Measurements from ENCODE around the gene EVL.

The EVL gene

DNA sequence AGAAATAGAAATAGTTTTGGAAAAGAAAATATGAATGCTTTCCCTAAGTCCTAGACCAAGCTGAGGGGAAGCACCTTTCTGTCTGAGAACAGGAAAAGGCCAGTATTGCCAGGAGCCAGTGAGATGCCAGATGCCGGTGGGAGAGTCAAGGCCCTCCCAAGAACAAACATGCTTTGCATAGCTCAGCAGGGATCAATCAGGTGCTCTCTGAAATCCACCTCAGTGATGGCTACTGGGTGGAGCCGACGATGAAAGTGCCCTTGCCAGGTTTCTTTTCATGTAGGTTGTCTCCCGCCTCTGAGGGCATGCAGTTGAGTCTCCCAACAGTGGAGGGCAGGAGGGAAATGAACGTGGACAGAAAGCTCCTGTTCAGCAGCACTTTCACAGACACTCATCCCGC, 66.0 kb downstream of the EVL start:
- Histone ChIP-seq H3K36me3 (ENCODE audit: control insufficient read depth in 5 of 5, insufficient read depth in 5 of 5, low read length in 5 of 5) (peaks cover 0 to 73% (median 29%) of the 10 kb centered on the region in 5 donors), H3K9me3 (ENCODE audit: control insufficient read depth in 5 of 5, low read length in 5 of 5) (no peaks in the 10 kb centered on the region), H3K27ac (ENCODE audit: low read depth, low read length) (peak overlapping the region; percentile 60), H3K4me1 (ENCODE audit: control insufficient read depth in 5 of 5, insufficient read depth in 5 of 5, low read length in 5 of 5) (peaks cover 8 to 51% (median 38%) of the 10 kb centered on the region in 5 donors), H3K27me3 (ENCODE audit: control insufficient read depth in 5 of 5, insufficient read depth in 4 of 5, low read length in 5 of 5) (no peaks in the 10 kb centered on the region), H3K4me3 (ENCODE audit: low read depth in 1 of 5, low read length in 5 of 5) (no peak overlapping the region), H3K9ac (ENCODE audit: low read length in 5 of 5) (no peak overlapping the region)

DNA sequence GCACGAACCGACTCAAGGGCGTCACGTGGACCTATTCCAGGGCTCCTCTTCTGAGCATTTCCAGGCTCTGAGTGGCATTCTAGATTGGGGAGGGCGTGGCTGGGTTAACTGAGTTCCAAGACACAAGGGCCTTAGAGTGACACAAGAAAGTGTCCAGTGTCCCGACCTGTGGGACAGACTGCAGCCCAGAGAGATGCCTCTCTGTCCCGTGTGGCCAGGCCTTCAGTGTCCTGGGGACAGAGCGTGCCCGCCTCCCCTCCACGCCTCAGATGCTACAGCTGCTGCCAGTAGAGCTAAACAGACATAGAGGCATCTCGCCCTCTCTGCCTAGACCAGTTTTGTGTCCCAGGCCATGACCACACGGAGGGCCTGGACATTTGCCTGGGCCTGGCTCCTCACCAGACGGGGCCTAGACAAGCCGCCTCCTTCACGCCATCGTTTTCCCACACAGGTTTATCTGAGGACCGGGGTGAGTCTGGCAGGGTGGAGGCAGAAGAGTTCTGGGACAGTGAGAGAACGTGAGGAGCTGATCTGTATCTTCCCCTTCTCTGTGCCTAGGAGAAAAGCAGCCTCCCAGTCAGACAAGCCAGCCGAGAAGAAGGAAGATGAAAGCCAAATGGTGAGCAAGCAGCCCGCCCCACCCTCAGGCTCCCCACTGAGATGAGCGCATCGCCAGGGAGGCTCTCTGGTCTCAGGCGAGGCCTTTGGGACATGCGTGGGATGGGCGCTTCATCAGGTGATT, 67.1 kb downstream of the EVL start:
- Histone ChIP-seq H3K27ac (ENCODE audit: low read depth, low read length) (peak overlapping the region; percentile 60), H3K36me3 (ENCODE audit: control insufficient read depth in 5 of 5, insufficient read depth in 5 of 5, low read length in 5 of 5) (peaks cover 0 to 76% (median 26%) of the 10 kb centered on the region in 5 donors), H3K9me3 (ENCODE audit: control insufficient read depth in 5 of 5, low read length in 5 of 5) (no peaks in the 10 kb centered on the region), H3K4me3 (ENCODE audit: low read depth in 1 of 5, low read length in 5 of 5) (no peak overlapping the region), H3K27me3 (ENCODE audit: control insufficient read depth in 5 of 5, insufficient read depth in 4 of 5, low read length in 5 of 5) (no peaks in the 10 kb centered on the region), H3K9ac (ENCODE audit: low read length in 5 of 5) (peak overlapping the region in 1 of 5 donors; percentile 14), H3K4me1 (ENCODE audit: control insufficient read depth in 5 of 5, insufficient read depth in 5 of 5, low read length in 5 of 5) (peaks cover 8 to 53% (median 38%) of the 10 kb centered on the region in 5 donors)

DNA sequence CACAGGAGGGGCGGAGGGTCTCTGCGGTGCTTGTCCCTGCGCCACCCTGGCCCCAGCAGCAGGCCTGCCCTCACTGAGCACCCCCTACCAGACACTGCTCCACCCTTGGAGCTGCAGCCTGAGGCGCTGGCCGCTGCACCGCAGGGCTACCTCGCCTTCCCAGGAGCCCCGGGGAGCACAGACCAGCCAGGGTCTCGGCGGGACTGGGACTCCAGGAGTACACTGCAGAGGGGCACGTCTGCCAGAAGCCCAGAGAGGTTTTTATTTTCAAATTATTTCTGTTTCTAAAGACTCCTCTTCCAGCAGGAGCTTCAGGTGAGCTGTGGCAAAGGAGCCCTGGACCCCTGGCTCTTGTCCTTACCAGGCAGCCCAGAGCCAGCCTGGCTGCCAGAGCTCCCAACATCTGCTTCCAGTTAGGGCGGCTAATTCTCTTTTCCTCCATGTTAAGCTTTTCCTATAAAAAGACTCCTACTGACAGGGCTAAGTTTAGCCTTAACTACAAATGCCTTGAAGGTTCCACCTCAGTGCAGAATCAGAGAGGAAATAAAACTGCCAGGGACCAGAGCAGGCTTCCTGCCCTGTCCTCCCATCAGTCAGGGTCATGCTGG, 67.8 kb downstream of the EVL start:
- Histone ChIP-seq H3K9ac (ENCODE audit: low read length in 5 of 5) (peak overlapping the region in 1 of 5 donors; percentile 13), H3K4me1 (ENCODE audit: control insufficient read depth in 5 of 5, insufficient read depth in 5 of 5, low read length in 5 of 5) (peaks cover 8 to 55% (median 36%) of the 10 kb centered on the region in 5 donors), H3K27me3 (ENCODE audit: control insufficient read depth in 5 of 5, insufficient read depth in 4 of 5, low read length in 5 of 5) (no peaks in the 10 kb centered on the region), H3K9me3 (ENCODE audit: control insufficient read depth in 5 of 5, low read length in 5 of 5) (no peaks in the 10 kb centered on the region), H3K4me3 (ENCODE audit: low read depth in 1 of 5, low read length in 5 of 5) (no peak overlapping the region), H3K36me3 (ENCODE audit: control insufficient read depth in 5 of 5, insufficient read depth in 5 of 5, low read length in 5 of 5) (peaks cover 0 to 82% (median 26%) of the 10 kb centered on the region in 5 donors), H3K27ac (ENCODE audit: low read depth, low read length) (no peak overlapping the region)

DNA sequence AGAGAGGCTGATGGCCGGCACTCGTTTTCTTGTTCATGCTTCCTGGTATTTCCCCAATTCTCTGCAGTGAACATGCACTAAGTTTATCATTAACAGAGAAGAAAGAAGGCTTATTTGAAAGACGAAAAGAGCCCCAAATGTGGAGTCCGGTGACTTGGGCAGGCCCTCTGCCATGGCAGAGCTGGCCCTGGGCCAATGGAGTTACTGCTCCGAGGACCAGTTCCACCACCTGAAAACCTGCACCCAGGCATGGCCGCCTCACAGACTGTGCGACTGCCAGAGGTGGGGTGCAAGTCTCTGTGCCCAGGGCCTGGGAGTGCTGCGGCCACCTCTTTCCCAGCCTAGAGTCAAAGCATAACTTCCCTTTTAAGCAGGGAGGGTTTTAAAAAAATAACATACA, 69.4 kb downstream of the EVL start:
- no peak overlapping the region for H3K9ac ChIP-seq (ENCODE audit: low read length in 5 of 5)
- no peaks in the 10 kb centered on the region for H3K9me3 ChIP-seq (ENCODE audit: control insufficient read depth in 5 of 5, low read length in 5 of 5)
- H3K4me1 ChIP-seq (ENCODE audit: control insufficient read depth in 5 of 5, insufficient read depth in 5 of 5, low read length in 5 of 5): peaks cover 2 to 49% (median 30%) of the 10 kb centered on the region in 5 donors
- H3K27me3 ChIP-seq (ENCODE audit: control insufficient read depth in 5 of 5, insufficient read depth in 4 of 5, low read length in 5 of 5): no peaks in the 10 kb centered on the region
- H3K36me3 ChIP-seq (ENCODE audit: control insufficient read depth in 5 of 5, insufficient read depth in 5 of 5, low read length in 5 of 5): peaks cover 0 to 91% (median 26%) of the 10 kb centered on the region in 5 donors
- no peak overlapping the region for H3K4me3 ChIP-seq (ENCODE audit: low read depth in 1 of 5, low read length in 5 of 5)
- no peak overlapping the region for H3K27ac ChIP-seq (ENCODE audit: low read depth, low read length)

DNA sequence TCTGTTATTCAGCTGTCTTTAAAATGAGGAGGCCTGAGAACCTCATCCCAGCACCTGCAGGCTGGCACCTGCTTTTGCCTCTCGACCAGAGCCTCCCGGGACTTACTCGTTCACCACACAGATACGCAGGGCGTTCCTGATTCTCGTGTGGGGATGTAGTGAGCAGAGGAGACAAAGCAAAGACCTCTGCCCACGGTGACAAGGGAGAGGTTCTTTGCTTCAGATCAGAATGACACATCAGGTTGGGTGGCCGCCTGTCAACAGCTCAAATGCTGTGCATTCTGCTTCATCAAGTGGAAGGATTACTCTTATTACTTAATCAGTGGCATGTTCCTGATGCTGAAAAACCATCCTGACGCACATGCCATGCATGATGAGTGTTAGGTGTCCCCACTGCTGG, 69.9 kb downstream of the EVL start:
- no peak overlapping the region for H3K27ac ChIP-seq (ENCODE audit: low read depth, low read length)
- H3K4me3 ChIP-seq (ENCODE audit: low read depth in 1 of 5, low read length in 5 of 5): no peak overlapping the region
- no peaks in the 10 kb centered on the region for H3K9me3 ChIP-seq (ENCODE audit: control insufficient read depth in 5 of 5, low read length in 5 of 5)
- peaks cover 0 to 89% (median 26%) of the 10 kb centered on the region in 5 donors for H3K36me3 ChIP-seq (ENCODE audit: control insufficient read depth in 5 of 5, insufficient read depth in 5 of 5, low read length in 5 of 5)
- H3K27me3 ChIP-seq (ENCODE audit: control insufficient read depth in 5 of 5, insufficient read depth in 4 of 5, low read length in 5 of 5): no peaks in the 10 kb centered on the region
- H3K4me1 ChIP-seq (ENCODE audit: control insufficient read depth in 5 of 5, insufficient read depth in 5 of 5, low read length in 5 of 5): peaks cover 2 to 44% (median 25%) of the 10 kb centered on the region in 5 donors
- no peak overlapping the region for H3K9ac ChIP-seq (ENCODE audit: low read length in 5 of 5)

DNA sequence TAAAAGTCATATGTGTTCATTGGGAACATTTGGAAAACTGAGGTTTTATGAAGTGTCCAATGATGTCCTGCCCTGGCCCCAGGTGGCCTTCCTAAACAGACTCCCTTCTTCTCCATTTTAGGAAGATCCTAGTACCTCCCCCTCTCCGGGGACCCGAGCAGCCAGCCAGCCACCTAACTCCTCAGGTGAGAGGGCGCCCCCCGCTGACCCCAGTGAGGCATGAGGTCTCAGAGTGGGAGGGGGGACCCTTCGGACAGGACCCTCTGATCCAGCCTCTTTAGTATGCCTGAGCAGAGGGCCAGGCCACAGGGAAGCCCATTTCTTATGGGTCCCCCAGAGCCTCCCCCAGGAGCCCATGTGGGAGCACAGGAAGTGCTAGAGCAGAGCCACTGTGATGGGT, 70.6 kb downstream of the EVL start:
- Histone ChIP-seq H3K4me1 (ENCODE audit: control insufficient read depth in 5 of 5, insufficient read depth in 5 of 5, low read length in 5 of 5) (peaks cover 2 to 40% (median 20%) of the 10 kb centered on the region in 5 donors), H3K9ac (ENCODE audit: low read length in 5 of 5) (no peak overlapping the region), H3K36me3 (ENCODE audit: control insufficient read depth in 5 of 5, insufficient read depth in 5 of 5, low read length in 5 of 5) (peaks cover 0 to 83% (median 26%) of the 10 kb centered on the region in 5 donors), H3K27ac (ENCODE audit: low read depth, low read length) (no peak overlapping the region), H3K27me3 (ENCODE audit: control insufficient read depth in 5 of 5, insufficient read depth in 4 of 5, low read length in 5 of 5) (no peaks in the 10 kb centered on the region), H3K9me3 (ENCODE audit: control insufficient read depth in 5 of 5, low read length in 5 of 5) (no peaks in the 10 kb centered on the region), H3K4me3 (ENCODE audit: low read depth in 1 of 5, low read length in 5 of 5) (no peak overlapping the region)

DNA sequence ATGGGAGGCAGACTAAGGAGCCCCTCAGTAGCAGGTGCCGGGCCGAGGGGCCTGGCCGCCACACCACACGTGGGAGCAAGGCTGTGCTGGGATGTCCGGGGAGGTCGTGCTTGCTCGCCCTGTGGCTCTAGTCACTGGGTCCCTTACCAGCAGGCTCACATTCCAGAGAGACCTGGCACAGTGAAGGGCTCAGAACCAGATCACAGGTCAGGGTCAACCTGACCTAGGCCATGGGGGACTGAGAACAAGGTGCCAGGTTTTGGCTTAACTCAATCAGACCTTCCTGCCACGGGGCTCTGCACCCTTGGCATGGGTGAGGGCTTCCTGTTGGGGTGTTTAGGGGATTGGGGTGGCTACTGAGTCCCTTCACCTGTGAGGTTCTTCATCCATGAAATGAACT, 72.0 kb downstream of the EVL start:
- H3K36me3 ChIP-seq (ENCODE audit: control insufficient read depth in 5 of 5, insufficient read depth in 5 of 5, low read length in 5 of 5): peaks cover 0 to 83% (median 34%) of the 10 kb centered on the region in 5 donors
- no peaks in the 10 kb centered on the region for H3K9me3 ChIP-seq (ENCODE audit: control insufficient read depth in 5 of 5, low read length in 5 of 5)
- peaks cover 8 to 39% (median 20%) of the 10 kb centered on the region in 5 donors for H3K4me1 ChIP-seq (ENCODE audit: control insufficient read depth in 5 of 5, insufficient read depth in 5 of 5, low read length in 5 of 5)
- no peak overlapping the region for H3K9ac ChIP-seq (ENCODE audit: low read length in 5 of 5)
- H3K27me3 ChIP-seq (ENCODE audit: control insufficient read depth in 5 of 5, insufficient read depth in 4 of 5, low read length in 5 of 5): peaks cover 0 to 3% (median 0%) of the 10 kb centered on the region in 5 donors
- no peak overlapping the region for H3K4me3 ChIP-seq (ENCODE audit: low read depth in 1 of 5, low read length in 5 of 5)
- H3K27ac ChIP-seq (ENCODE audit: low read depth, low read length): no peak overlapping the region

DNA sequence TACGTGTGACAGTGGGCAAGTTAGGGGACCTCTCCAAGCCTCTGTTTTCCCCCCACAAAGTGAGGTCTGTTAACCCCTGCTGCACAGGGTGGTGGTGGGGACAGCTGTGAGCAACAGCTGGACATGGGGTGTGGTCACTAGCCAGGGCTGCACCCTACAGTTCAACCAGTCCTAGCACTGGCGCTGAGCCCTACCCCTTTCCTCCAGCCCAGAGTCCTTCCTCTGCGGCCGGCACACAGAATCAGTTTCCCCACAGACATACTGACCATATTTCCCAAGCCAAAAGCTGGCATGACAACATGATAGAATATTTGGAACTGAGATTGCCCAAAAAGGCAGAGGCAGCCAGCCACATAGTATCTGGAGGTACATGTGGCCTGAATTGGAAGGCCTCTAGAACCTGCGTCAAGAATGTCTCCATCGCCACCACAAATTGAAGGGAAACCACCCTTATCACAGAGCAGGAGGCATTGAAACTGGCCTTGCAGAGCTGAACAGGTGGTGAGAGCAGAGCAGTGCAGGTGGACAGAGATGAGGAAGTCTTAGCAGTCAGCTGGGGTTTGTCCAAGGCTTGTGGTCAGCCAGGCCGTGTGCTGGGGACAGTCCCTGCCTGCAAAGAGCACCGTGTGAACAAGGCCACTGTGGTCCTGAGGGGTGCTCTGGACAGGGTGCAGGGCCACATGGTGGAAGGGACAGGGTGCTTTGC, 73.0 kb downstream of the EVL start:
- no peak overlapping the region for H3K9ac ChIP-seq (ENCODE audit: low read length in 5 of 5)
- no peak overlapping the region for H3K4me3 ChIP-seq (ENCODE audit: low read depth in 1 of 5, low read length in 5 of 5)
- H3K36me3 ChIP-seq (ENCODE audit: control insufficient read depth in 5 of 5, insufficient read depth in 5 of 5, low read length in 5 of 5): peaks cover 0 to 76% (median 32%) of the 10 kb centered on the region in 5 donors
- peaks cover 8 to 35% (median 18%) of the 10 kb centered on the region in 5 donors for H3K4me1 ChIP-seq (ENCODE audit: control insufficient read depth in 5 of 5, insufficient read depth in 5 of 5, low read length in 5 of 5)
- H3K9me3 ChIP-seq (ENCODE audit: control insufficient read depth in 5 of 5, low read length in 5 of 5): no peaks in the 10 kb centered on the region
- peaks cover 0 to 3% (median 0%) of the 10 kb centered on the region in 5 donors for H3K27me3 ChIP-seq (ENCODE audit: control insufficient read depth in 5 of 5, insufficient read depth in 4 of 5, low read length in 5 of 5)
- H3K27ac ChIP-seq (ENCODE audit: low read depth, low read length): no peak overlapping the region

DNA sequence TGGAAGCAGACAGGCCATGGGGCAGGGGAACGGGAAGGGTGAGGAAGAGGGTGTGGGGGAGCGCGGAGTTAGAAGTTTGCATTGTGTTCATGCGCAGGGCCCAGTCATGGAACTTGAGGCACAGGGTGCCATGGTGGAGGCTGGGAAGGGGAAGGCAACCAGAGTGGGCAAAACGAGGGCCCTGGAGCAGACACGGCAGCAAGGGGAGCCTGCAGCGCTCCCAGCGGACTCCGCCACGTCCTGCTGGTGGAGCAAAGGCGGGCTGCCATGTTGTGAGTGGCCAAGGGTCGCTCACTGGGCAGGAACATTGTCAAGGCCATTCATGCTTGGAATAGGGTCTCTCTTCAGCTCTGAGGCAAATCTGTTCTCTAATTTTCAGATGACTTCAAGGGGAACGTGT, 73.7 kb downstream of the EVL start:
- Histone ChIP-seq H3K27ac (ENCODE audit: low read depth, low read length) (no peak overlapping the region), H3K27me3 (ENCODE audit: control insufficient read depth in 5 of 5, insufficient read depth in 4 of 5, low read length in 5 of 5) (peaks cover 0 to 3% (median 0%) of the 10 kb centered on the region in 5 donors), H3K4me3 (ENCODE audit: low read depth in 1 of 5, low read length in 5 of 5) (no peak overlapping the region), H3K9ac (ENCODE audit: low read length in 5 of 5) (no peak overlapping the region), H3K36me3 (ENCODE audit: control insufficient read depth in 5 of 5, insufficient read depth in 5 of 5, low read length in 5 of 5) (peaks cover 0 to 79% (median 33%) of the 10 kb centered on the region in 5 donors), H3K9me3 (ENCODE audit: control insufficient read depth in 5 of 5, low read length in 5 of 5) (no peaks in the 10 kb centered on the region), H3K4me1 (ENCODE audit: control insufficient read depth in 5 of 5, insufficient read depth in 5 of 5, low read length in 5 of 5) (peaks cover 8 to 33% (median 16%) of the 10 kb centered on the region in 5 donors)

Measured in subcutaneous abdominal adipose tissue (tissue), 5 donors.